Psoas muscle (tissue), 8 donors: Measurements from ENCODE around the gene PCSK4. TPM values are rescaled to one million over a fixed set of nuclear protein-coding genes. Genes with fewer than 3 reads are reported as not detected.
A peak's percentile ranks its signal among the peaks of the same experiment; 100 is the strongest.

ENCODE experiments used
- ATAC-seq, 4 donors: fragments of 200-7000 bp; cut with Tn5 transposase; one replicate each; pipeline ENCODE4 v1.9.1; 2020; ENCODE audit warnings: moderate library complexity in 3 of 4, mild to moderate bottlenecking in 2 of 4
- DNase-seq, 2 donors: peaks; one replicate each; pipeline ENCODE4 v3.0.0-alpha.2; 2020
- H3K27ac ChIP-seq: fragments of 200-600 bp; one replicate; pipeline ENCODE4 v1.8.0; 2022
- H3K27me3 ChIP-seq, 3 donors: fragments of 200-600 bp in 1 of 3; one replicate each; pipeline versions ENCODE4 v1.6.1 to v1.8.0; 2013 to 2022; ENCODE audit warnings: low read length in 2 of 3, mild to moderate bottlenecking in 2 of 3, moderate library complexity in 1 of 3; ENCODE audit not compliant: insufficient read depth in 3 of 3
- H3K36me3 ChIP-seq, 2 donors: fragments of 200-600 bp in 1 of 2; one replicate each; pipeline versions ENCODE4 v1.6.1 to v1.8.0; 2013 to 2022; ENCODE audit warnings: low read depth in 1 of 2, mild to moderate bottlenecking in 1 of 2, moderate library complexity in 1 of 2; ENCODE audit not compliant: insufficient read depth in 1 of 2
- H3K4me1 ChIP-seq: fragments of 200-600 bp; one replicate; pipeline ENCODE4 v1.8.0; 2022
- H3K4me3 ChIP-seq: fragments of 200-600 bp; one replicate; pipeline ENCODE4 v1.8.0; 2022; ENCODE audit warnings: mild to moderate bottlenecking
- H3K9me3 ChIP-seq: fragments of 200-600 bp; one replicate; pipeline ENCODE4 v1.8.0; 2022
- WGBS, 3 donors: extraction: QIAGEN DNeasy Blood & Tissue Kit; methylation state at CpG; one replicate each; pipeline versions ENCODE4 v1.1.6 to v1.1.7; 2013; 5-methylcytosine and 5-hydroxymethylcytosine counted together
- intact Hi-C, 2 donors: fragments of 100-400 bp; cut with DNase I; formaldehyde crosslinking; loops; one replicate each; pipeline versions ENCODE4 v1.11.0 to v1.14.2; 2022
- polyA plus RNA-seq, 3 donors: library from polyadenylated mRNA; stranded (reverse); fragments of 200-250 nt; gene quantifications; one replicate each; pipeline ENCODE4 v1.2.3, GENCODE V29; 2013
- total RNA-seq, 4 donors: library from RNA; stranded (reverse); fragmentation: NEBNext Ultra II Directional in 2 of 4; extraction: Animal tissue kit (Norgen Biotek cat#: 25700) in 2 of 4; gene quantifications; one replicate each; pipeline versions ENCODE4 v1.2.1 to v1.2.4, GENCODE V29; 2021 to 2023
- TF ChIP-seq, protein P1 (sequence below): fragments of 200-600 bp; IDR thresholded peaks from one replicate; pipeline ENCODE4 v1.8.0; 2022; ENCODE audit warnings: antibody characterized with exemption
- donor health status: healthy with polysubstance abuse.
- donor health status: DM: no; HTN: no; CAD: no; lungs with moderate emphysema.
- donor health status: Bipolar disorder and iron deficiency.
- donor health status: healthy.
- donor health status: DM: yes; HTN: yes; CAD: no.
- donor health status: DM: no; HTN: no; CAD: no.
- donor health status: DM: no; HTN: no; CAD: no.
- donor health status: DM: yes; HTN: yes; CAD: no.

The PCSK4 gene
- total and polyA plus RNA-seq, 7 donors = 0.57 to 1.5 (median 0.89) TPM

GRCh38 chr19:1437609-1438008 is 52.5 kb downstream of the PCSK4 start:
- intact Hi-C loops = no loop called here
- ATAC-seq (no peak), DNase-seq (no peak)
- H3K27ac ChIP-seq = peak overlapping the region; percentile 91
- TF ChIP-seq, protein P1, sequence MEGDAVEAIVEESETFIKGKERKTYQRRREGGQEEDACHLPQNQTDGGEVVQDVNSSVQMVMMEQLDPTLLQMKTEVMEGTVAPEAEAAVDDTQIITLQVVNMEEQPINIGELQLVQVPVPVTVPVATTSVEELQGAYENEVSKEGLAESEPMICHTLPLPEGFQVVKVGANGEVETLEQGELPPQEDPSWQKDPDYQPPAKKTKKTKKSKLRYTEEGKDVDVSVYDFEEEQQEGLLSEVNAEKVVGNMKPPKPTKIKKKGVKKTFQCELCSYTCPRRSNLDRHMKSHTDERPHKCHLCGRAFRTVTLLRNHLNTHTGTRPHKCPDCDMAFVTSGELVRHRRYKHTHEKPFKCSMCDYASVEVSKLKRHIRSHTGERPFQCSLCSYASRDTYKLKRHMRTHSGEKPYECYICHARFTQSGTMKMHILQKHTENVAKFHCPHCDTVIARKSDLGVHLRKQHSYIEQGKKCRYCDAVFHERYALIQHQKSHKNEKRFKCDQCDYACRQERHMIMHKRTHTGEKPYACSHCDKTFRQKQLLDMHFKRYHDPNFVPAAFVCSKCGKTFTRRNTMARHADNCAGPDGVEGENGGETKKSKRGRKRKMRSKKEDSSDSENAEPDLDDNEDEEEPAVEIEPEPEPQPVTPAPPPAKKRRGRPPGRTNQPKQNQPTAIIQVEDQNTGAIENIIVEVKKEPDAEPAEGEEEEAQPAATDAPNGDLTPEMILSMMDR = no peak
- 44 to 53% (median 51%) methylated on average over 8 of the region's 8 CpGs for WGBS, 3 donors
- peaks cover 20 to 65% of the 10 kb centered on the region in 2 donors for H3K36me3 ChIP-seq
- H3K4me1 ChIP-seq = peaks cover 36% of the 10 kb centered on the region
- H3K9me3 ChIP-seq = no peaks in the 10 kb centered on the region
- H3K4me3 ChIP-seq = peak overlapping the region; percentile 99
- H3K27me3 ChIP-seq = no peaks in the 10 kb centered on the region

DNA sequence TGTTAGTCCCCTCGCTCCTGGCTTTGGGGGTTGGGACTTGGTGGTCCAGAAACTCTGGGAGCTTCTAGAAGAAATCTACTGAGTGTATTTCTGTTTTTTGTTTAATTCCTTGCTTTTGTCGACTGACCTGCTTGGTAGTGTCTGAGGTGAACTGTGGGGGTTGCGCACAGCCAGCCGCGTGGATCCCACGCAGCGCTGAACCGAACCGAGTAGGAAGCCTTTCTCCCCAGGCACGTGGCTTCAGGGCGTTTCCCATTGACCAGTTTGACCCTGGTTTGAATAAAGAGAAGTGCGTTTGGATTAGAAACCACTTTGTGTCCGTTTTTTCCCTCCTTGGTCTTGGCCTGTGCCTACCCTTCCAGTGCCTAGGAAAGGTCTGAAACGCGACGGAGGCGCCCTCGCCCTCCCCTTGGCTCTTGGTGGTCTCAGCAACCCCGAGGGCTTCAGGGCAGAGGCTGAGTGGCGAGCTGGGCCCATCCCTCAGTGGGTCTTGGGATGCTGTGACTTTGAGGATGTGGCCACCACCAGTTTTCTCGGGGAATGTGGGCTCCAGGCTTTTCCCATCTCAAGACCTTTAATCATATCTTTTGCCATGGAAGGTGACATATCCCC is 54.7 kb downstream of the PCSK4 start:
- TF ChIP-seq, protein P1 = no peak
- Histone ChIP-seq H3K27me3 (no peaks in the 10 kb centered on the region), H3K4me1 (peaks cover 34% of the 10 kb centered on the region), H3K9me3 (no peaks in the 10 kb centered on the region), H3K36me3 (peaks cover 5 to 65% of the 10 kb centered on the region in 2 donors), H3K27ac (peak overlapping the region; percentile 4), H3K4me3 (no peak overlapping the region)
- WGBS, 3 donors = 81 to 87% (median 86%) methylated on average over 21 of the region's 21 CpGs
- DNase-seq (no peak), ATAC-seq (no peak)
- intact Hi-C loops = no loop called here

DNA sequence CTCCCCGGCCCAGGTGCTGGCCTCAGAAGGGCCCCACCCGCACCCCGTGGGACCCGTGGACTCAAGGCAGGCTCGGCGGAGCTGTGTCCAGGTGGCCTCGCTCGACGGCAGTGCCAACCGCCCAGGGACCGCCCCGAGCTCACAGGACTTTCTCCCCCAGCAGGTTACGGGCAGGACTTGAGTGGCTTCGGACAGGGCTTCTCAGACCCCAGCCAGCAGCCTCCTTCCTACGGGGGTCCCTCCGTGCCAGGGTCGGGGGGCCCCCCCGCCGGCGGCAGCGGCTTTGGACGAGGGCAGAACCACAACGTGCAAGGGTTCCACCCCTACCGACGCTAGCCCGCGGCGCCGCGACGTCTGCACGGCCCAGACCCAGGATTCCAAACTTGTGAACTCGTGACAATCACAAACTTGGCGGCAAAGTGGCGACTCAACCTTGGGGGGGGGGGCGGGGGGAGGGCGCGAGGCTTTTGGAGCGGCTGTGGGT is 55.5 kb downstream of the PCSK4 start:
- Histone ChIP-seq H3K36me3 (peaks cover 3 to 65% of the 10 kb centered on the region in 2 donors), H3K4me3 (no peak overlapping the region), H3K27me3 (no peaks in the 10 kb centered on the region), H3K9me3 (no peaks in the 10 kb centered on the region), H3K4me1 (peaks cover 25% of the 10 kb centered on the region), H3K27ac (no peak overlapping the region)
- intact Hi-C loops = no loop called here
- ATAC-seq = no peak
- TF ChIP-seq, protein P1 = no peak
- DNase-seq = no peak
- WGBS, 3 donors = 78 to 86% (median 83%) methylated on average over 36 to 39 of the region's 39 CpGs

DNA sequence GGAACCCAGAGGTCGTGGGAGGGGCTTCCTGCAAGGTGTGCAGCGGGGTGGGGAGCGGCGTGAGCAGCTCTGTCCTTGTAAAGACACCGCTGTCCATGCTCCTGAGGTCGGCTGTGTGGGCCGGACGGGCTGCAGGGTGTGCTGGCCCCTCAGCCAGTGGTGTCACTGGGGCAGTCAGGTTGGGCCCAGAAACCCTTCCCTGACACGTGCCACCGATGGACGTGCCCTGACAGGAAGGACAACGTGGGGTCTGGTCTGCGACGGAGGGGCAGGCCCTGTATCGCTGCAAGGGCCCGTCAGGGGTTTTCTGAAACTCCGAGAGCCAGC is 56.1 kb downstream of the PCSK4 start:
- no peaks in the 10 kb centered on the region for H3K9me3 ChIP-seq
- peaks cover 7 to 69% of the 10 kb centered on the region in 2 donors for H3K36me3 ChIP-seq
- H3K4me3 ChIP-seq = no peak overlapping the region
- H3K27me3 ChIP-seq = no peaks in the 10 kb centered on the region
- ATAC-seq (no peak), DNase-seq (no peak)
- WGBS, 3 donors = 92 to 95% (median 94%) methylated on average over 17 of the region's 17 CpGs
- peaks cover 20% of the 10 kb centered on the region for H3K4me1 ChIP-seq
- TF ChIP-seq, protein P1 = no peak
- no peak overlapping the region for H3K27ac ChIP-seq
- intact Hi-C loops = no loop called here
